Calu3 (cell line): ENCODE results near the gene EPB42. TPM values are rescaled to one million over a fixed set of nuclear protein-coding genes. Genes with fewer than 3 reads are reported as not detected.

ENCODE experiments used
- BruUV-seq: library from RNA; stranded (reverse); fragments of 400-500 nt; replicated peaks from 2 replicates; lab custom pipeline; 2021; lab: Mats Ljungman, UMichigan
- CTCF ChIA-PET: fragments of 300-600 bp; sonication (Branson Sonifier 250); formaldehyde crosslinking; loops from one replicate; lab custom pipeline; 2022; ENCODE audit warnings: antibody characterized with exemption; lab: Charles Lee
- DNase-seq: peaks from one replicate; pipeline ENCODE4 v3.0.0; 2022
- H3K27ac Mint-ChIP-seq: one replicate; pipeline ENCODE4 v1.8.0; 2022; ENCODE audit warnings: mixed read lengths; ENCODE audit not compliant: unreplicated experiment
- H3K27me3 Mint-ChIP-seq: one replicate; pipeline ENCODE4 v1.8.0; 2022; ENCODE audit warnings: mixed read lengths; ENCODE audit not compliant: unreplicated experiment
- H3K36me3 Mint-ChIP-seq: one replicate; pipeline ENCODE4 v1.8.0; 2022; ENCODE audit warnings: mild to moderate bottlenecking, moderate library complexity, mixed read lengths; ENCODE audit not compliant: insufficient read depth, unreplicated experiment
- H3K4me1 Mint-ChIP-seq: one replicate; pipeline ENCODE4 v1.8.0; 2022; ENCODE audit warnings: mild to moderate bottlenecking, low read depth, mixed read lengths; ENCODE audit not compliant: unreplicated experiment
- H3K4me3 Mint-ChIP-seq: one replicate; pipeline ENCODE4 v1.8.0; 2022; ENCODE audit warnings: mild to moderate bottlenecking, low read depth, moderate library complexity, mixed read lengths; ENCODE audit not compliant: unreplicated experiment
- H3K9me3 Mint-ChIP-seq: one replicate; pipeline ENCODE4 v1.8.0; 2022; ENCODE audit warnings: low read depth, mixed read lengths; ENCODE audit not compliant: unreplicated experiment
- intact Hi-C: fragments of 100-400 bp; cut with micrococcal nuclease; formaldehyde crosslinking; loops from one replicate; pipeline ENCODE4 v1.10.0; 2022; ENCODE audit not compliant: unreplicated experiment
- total RNA-seq: library from RNA; stranded (reverse); gene quantifications from 2 replicates; pipeline ENCODE4 v1.2.3, GENCODE V29; 2022
- TF ChIP-seq, protein P1 (sequence below): fragments of 200-600 bp; IDR thresholded peaks from one replicate; pipeline ENCODE4 v1.8.0; 2022; ENCODE audit warnings: antibody characterized with exemption; ENCODE audit not compliant: unreplicated experiment

Gene EPB42
- total RNA-seq, 1 experiment from 2014 or later, result not detected

DNA sequence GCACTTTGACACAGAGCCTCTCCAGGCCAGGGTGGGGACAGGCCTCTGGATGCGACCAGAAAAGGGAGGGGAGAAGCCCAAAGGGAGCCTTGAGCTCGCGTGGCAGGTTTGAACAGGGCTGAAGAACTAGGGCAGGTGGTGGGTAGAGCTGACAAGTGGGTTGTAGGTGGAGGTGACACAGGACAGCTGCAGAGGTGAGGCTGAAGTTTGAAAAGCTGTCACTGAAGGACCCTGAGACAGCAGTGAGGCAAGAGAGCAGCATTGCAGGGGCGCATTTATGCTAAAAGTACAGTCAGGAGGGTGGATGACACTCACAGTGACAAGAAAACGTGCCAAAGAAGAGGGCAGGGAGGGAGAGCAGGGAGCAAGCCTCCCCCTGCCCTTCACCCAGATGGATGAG, 21.8 kb upstream of the EPB42 start:
- H3K4me1 Mint-ChIP-seq, result no peaks in the 10 kb centered on the region
- TF ChIP-seq, protein P1, sequence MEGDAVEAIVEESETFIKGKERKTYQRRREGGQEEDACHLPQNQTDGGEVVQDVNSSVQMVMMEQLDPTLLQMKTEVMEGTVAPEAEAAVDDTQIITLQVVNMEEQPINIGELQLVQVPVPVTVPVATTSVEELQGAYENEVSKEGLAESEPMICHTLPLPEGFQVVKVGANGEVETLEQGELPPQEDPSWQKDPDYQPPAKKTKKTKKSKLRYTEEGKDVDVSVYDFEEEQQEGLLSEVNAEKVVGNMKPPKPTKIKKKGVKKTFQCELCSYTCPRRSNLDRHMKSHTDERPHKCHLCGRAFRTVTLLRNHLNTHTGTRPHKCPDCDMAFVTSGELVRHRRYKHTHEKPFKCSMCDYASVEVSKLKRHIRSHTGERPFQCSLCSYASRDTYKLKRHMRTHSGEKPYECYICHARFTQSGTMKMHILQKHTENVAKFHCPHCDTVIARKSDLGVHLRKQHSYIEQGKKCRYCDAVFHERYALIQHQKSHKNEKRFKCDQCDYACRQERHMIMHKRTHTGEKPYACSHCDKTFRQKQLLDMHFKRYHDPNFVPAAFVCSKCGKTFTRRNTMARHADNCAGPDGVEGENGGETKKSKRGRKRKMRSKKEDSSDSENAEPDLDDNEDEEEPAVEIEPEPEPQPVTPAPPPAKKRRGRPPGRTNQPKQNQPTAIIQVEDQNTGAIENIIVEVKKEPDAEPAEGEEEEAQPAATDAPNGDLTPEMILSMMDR, result no peak
- H3K27me3 Mint-ChIP-seq, result peaks cover 38% of the 10 kb centered on the region
- H3K36me3 Mint-ChIP-seq, result no peaks in the 10 kb centered on the region
- H3K9me3 Mint-ChIP-seq, result no peaks in the 10 kb centered on the region
- CTCF ChIA-PET, result interaction anchor here (1.8 kb wide), 1 partner anchor 17 kb away, joined by 5 read pairs; no protein-coding TSS in a partner anchor
- no peak for DNase-seq
- H3K4me3 Mint-ChIP-seq, result no peak overlapping the region
- BruUV-seq, result no TSS peak
- intact Hi-C loops, result no loop called here
- H3K27ac Mint-ChIP-seq, result no peak overlapping the region

DNA sequence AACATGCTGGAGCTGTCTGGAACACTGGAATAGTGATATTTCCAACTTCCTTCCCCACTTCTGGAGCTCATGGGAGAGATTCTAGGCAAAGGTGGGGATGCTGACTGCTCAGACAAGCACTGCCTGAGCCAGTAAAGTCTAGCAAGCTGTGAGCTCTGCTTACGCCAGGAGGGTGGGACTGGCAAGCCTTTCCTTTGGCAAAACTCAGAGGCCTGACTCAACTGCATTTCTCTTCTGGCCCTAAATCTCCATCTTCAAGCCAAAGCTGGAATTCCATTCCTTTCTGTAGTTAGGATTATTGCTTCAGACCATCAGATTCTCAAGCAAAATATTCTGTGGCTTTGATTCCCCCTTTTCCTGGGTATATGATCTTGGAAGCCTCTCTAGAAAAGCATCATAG, 20.3 kb upstream of the EPB42 start:
- intact Hi-C loops, result no loop called here
- Mint-ChIP-seq H3K27me3 (peaks cover 28% of the 10 kb centered on the region), H3K36me3 (no peaks in the 10 kb centered on the region), H3K4me1 (no peaks in the 10 kb centered on the region), H3K27ac (no peak overlapping the region), H3K9me3 (no peaks in the 10 kb centered on the region), H3K4me3 (no peak overlapping the region)
- DNase-seq, result no peak
- CTCF ChIA-PET, result interaction anchor here (1.8 kb wide), 1 partner anchor 15 kb away, joined by 5 read pairs; no protein-coding TSS in a partner anchor
- BruUV-seq, result no TSS peak
- TF ChIP-seq, protein P1, result no peak

DNA sequence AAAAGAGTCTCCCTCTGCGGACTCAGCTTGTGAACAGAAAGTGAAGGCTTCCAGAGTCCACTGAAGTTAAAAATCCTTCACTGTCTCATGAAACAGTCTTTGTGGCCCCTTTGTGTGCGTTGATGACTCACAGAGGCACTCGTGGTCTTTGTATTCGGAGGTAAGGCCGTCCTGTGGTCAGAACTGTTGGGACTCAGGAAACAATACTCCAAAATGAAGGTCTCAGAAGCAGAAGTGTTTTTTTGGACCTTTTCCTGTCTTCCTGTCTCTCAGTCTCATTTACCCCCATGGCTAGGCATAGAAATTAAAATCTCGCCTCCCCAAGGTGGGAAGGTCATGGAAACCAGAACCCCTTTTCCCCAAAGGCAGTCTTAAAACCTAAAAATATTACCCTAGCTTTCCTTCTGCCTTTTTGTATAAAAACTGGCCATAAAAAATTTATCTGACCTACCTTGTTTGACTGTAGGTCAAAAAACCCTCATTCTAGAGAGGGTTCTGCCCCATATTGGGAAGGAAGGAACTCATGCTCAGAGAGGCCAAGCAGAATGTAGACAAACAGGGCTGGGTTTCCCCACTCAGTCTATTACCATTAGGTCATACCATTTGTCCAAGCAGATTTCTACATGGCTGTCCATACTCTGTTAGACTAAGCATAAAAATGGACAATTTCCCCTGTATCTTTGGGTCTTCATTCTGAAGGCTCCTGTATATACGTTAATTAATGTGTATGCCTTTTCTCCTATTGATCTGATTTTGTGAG, 19.1 kb upstream of the EPB42 start:
- CTCF ChIA-PET, result no interaction called here
- intact Hi-C loops, result no loop called here
- Mint-ChIP-seq H3K27ac (no peak overlapping the region), H3K27me3 (peaks cover 30% of the 10 kb centered on the region), H3K36me3 (no peaks in the 10 kb centered on the region), H3K4me3 (no peak overlapping the region), H3K4me1 (no peaks in the 10 kb centered on the region), H3K9me3 (no peaks in the 10 kb centered on the region)
- TF ChIP-seq, protein P1, result no peak
- no peak for DNase-seq
- no TSS peak for BruUV-seq

DNA sequence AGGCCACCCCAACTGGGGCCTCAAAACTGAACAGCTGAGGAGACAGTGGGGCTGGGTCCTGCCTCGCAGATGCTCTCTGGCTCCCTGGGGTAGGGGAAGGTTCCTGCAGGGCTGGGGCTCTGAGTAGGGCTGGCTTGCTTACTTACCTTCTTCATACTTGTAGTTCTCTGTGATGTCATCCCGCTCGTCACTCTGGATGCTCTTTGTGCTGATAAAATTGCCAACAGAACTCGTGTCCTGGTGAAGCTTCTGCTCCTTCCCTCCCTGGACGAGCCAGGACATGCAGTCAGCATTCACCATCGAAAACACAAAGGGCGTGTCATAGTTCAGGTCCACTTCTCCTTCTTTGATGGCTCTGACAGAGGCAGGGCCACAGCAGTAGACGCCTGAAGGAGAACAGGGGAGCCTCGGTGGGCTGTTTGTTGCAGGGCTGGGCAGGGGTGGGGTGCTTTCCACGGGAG, 17.9 kb upstream of the EPB42 start:
- intact Hi-C loops, result no loop called here
- Mint-ChIP-seq H3K27me3 (peaks cover 23% of the 10 kb centered on the region), H3K9me3 (no peaks in the 10 kb centered on the region), H3K27ac (no peak overlapping the region), H3K4me3 (no peak overlapping the region), H3K4me1 (no peaks in the 10 kb centered on the region), H3K36me3 (no peaks in the 10 kb centered on the region)
- CTCF ChIA-PET, result interaction anchor here (0.7 kb wide), 1 partner anchor 76 kb away, joined by 3 read pairs; no protein-coding TSS in a partner anchor
- TF ChIP-seq, protein P1, result no peak
- no peak for DNase-seq
- BruUV-seq, result no TSS peak
